HG02763 (cell line): ENCODE results near the gene STX3.
"Not testable (repeated sequence)": the region's sequence is repeated elsewhere in the genome, so short reads cannot be mapped to it uniquely, and the experiment has no call there.

Experiments used
- ATAC-seq: cut with Tn5 transposase; IDR thresholded peaks from one replicate; pipeline ENCODE4 v1.9.1; 2021; ENCODE audit warnings: mild to moderate bottlenecking, moderate library complexity; ENCODE audit not compliant: unreplicated experiment

STX3 gene

GRCh38 chr11:59756845-59757244 is 1.7 kb downstream of the STX3 start:
- no peak for ATAC-seq

- no peak for ATAC-seq
Observed at GRCh38 chr11:59758401-59759037, 3.3 kb downstream of the STX3 start.

GRCh38 chr11:59759900-59760299 is 4.7 kb downstream of the STX3 start:
- ATAC-seq: no peak

- no peak for ATAC-seq
Observed at GRCh38 chr11:59760771-59761170, 5.6 kb downstream of the STX3 start.

GRCh38 chr11:59761993-59762392 is 6.8 kb downstream of the STX3 start:
- no peak for ATAC-seq

GRCh38 chr11:59765068-59765735 is 10.0 kb downstream of the STX3 start:
- no peak for ATAC-seq

GRCh38 chr11:59766542-59767224 is 11.5 kb downstream of the STX3 start:
- no peak for ATAC-seq

- ATAC-seq: no peak
Observed at GRCh38 chr11:59767225-59767611, 12.0 kb downstream of the STX3 start.

GRCh38 chr11:59769111-59769510 is 13.9 kb downstream of the STX3 start:
- no peak for ATAC-seq

- ATAC-seq: no peak
Observed at GRCh38 chr11:59769828-59770227, 14.7 kb downstream of the STX3 start.

- no peak for ATAC-seq
Observed at GRCh38 chr11:59770319-59770718, 15.1 kb downstream of the STX3 start.

GRCh38 chr11:59770869-59771268 is 15.7 kb downstream of the STX3 start:
- no peak for ATAC-seq

- no peak for ATAC-seq
Observed at GRCh38 chr11:59771605-59772004, 16.4 kb downstream of the STX3 start.

- no peak for ATAC-seq
Observed at GRCh38 chr11:59773083-59773440, 17.9 kb downstream of the STX3 start.

- no peak for ATAC-seq
Observed at GRCh38 chr11:59776210-59777066, 21.3 kb downstream of the STX3 start.

- ATAC-seq: no peak
Observed at GRCh38 chr11:59777104-59777503, 21.9 kb downstream of the STX3 start.

- no peak for ATAC-seq
Observed at GRCh38 chr11:59778122-59778521, 22.9 kb downstream of the STX3 start.

- no peak for ATAC-seq
Observed at GRCh38 chr11:59779487-59779886, 24.3 kb downstream of the STX3 start.

GRCh38 chr11:59782080-59782479 is 26.9 kb downstream of the STX3 start:
- ATAC-seq: no peak

- ATAC-seq: no peak
Observed at GRCh38 chr11:59783632-59784090, 28.5 kb downstream of the STX3 start.

GRCh38 chr11:59784441-59784840 is 29.3 kb downstream of the STX3 start:
- ATAC-seq: not testable (repeated sequence)
